HFFc6 (cell line): Measurements from ENCODE around the gene GUCY2D. TPM values are rescaled to one million over a fixed set of nuclear protein-coding genes. Genes with fewer than 3 reads are reported as not detected.

Experiments used
- DNase-seq: peaks from one replicate; pipeline ENCODE4 v3.0.0-alpha.2; 2018
- H3K27ac Mint-ChIP-seq: 2 replicates; pipeline ENCODE4 v1.8.0; 2020; ENCODE audit warnings: mild to moderate bottlenecking, mixed read lengths
- H3K27me3 Mint-ChIP-seq: 2 replicates; pipeline ENCODE4 v1.8.0; 2021; ENCODE audit warnings: mild to moderate bottlenecking, moderate library complexity, mixed read lengths; ENCODE audit not compliant: insufficient read depth
- H3K36me3 Mint-ChIP-seq: 2 replicates; pipeline ENCODE4 v1.8.0; 2021; ENCODE audit warnings: low read depth, mixed read lengths
- H3K4me1 Mint-ChIP-seq: 2 replicates; pipeline ENCODE4 v1.8.0; 2020; ENCODE audit warnings: low read depth, mixed read lengths
- H3K4me3 Mint-ChIP-seq: 2 replicates; pipeline ENCODE4 v1.8.0; 2020; ENCODE audit warnings: mild to moderate bottlenecking, moderate library complexity, mixed read lengths
- H3K9me3 Mint-ChIP-seq: 2 replicates; pipeline ENCODE4 v1.8.0; 2020; ENCODE audit warnings: mild to moderate bottlenecking, mixed read lengths
- CTCF ChIP-seq: fragments of 200-600 bp; sonication (generic); IDR thresholded peaks from 2 replicates; pipeline ENCODE4 v1.5.0; 2021; ENCODE audit warnings: antibody characterized with exemption, mild to moderate bottlenecking
- total RNA-seq, 6 experiments: library from RNA; stranded (reverse); fragmentation: NEBNext Ultra II Directional; extraction: Animal tissue kit (Norgen Biotek cat#: 25700); gene quantifications; 2 replicates in 1 of 6; 3 replicates in 5 of 6; pipeline ENCODE4 v1.2.3, GENCODE V29; 2021

Gene GUCY2D
- total RNA-seq, 6 experiments from 2014 or later, result not detected

GRCh38 chr17:8007836-8008235 is 5.4 kb downstream of the GUCY2D start:
- no peak for TF ChIP-seq CTCF
- peaks cover 17% of the 10 kb centered on the region for H3K4me1 Mint-ChIP-seq
- H3K27me3 Mint-ChIP-seq, result peaks cover 16% of the 10 kb centered on the region
- no peaks in the 10 kb centered on the region for H3K36me3 Mint-ChIP-seq
- H3K27ac Mint-ChIP-seq, result no peak overlapping the region
- H3K9me3 Mint-ChIP-seq, result no peaks in the 10 kb centered on the region
- no peak for DNase-seq
- H3K4me3 Mint-ChIP-seq, result no peak overlapping the region

DNA sequence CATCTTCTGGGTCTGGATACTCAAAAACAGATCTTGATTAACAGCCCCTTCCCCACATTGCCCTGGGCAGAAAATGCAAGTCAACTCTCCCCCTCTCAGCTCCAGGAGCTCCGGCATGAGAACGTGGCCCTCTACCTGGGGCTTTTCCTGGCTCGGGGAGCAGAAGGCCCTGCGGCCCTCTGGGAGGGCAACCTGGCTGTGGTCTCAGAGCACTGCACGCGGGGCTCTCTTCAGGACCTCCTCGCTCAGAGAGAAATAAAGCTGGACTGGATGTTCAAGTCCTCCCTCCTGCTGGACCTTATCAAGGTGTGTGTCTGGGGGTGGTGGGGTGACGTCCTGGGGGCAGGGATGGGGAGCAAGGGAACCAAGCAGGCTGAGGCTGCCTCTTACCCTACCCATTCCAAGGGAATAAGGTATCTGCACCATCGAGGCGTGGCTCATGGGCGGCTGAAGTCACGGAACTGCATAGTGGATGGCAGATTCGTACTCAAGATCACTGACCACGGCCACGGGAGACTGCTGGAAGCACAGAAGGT is 9.7 kb downstream of the GUCY2D start:
- no peaks in the 10 kb centered on the region for H3K36me3 Mint-ChIP-seq
- no peaks in the 10 kb centered on the region for H3K9me3 Mint-ChIP-seq
- TF ChIP-seq CTCF, result no peak
- H3K27ac Mint-ChIP-seq, result no peak overlapping the region
- H3K4me1 Mint-ChIP-seq, result peaks cover 6% of the 10 kb centered on the region
- no peak for DNase-seq
- H3K27me3 Mint-ChIP-seq, result peaks cover 23% of the 10 kb centered on the region
- H3K4me3 Mint-ChIP-seq, result no peak overlapping the region

- Mint-ChIP-seq H3K4me3 (no peak overlapping the region), H3K4me1 (peaks cover 15% of the 10 kb centered on the region), H3K36me3 (no peaks in the 10 kb centered on the region), H3K9me3 (no peaks in the 10 kb centered on the region), H3K27me3 (peaks cover 19% of the 10 kb centered on the region), H3K27ac (no peak overlapping the region)
- no peak for DNase-seq
- no peak for TF ChIP-seq CTCF
Observed at GRCh38 chr17:8012996-8013640, 10.7 kb downstream of the GUCY2D start.

- H3K4me1 Mint-ChIP-seq, result peaks cover 20% of the 10 kb centered on the region
- no peaks in the 10 kb centered on the region for H3K36me3 Mint-ChIP-seq
- no peak overlapping the region for H3K27ac Mint-ChIP-seq
- H3K9me3 Mint-ChIP-seq, result no peaks in the 10 kb centered on the region
- no peak for TF ChIP-seq CTCF
- no peak overlapping the region for H3K4me3 Mint-ChIP-seq
- H3K27me3 Mint-ChIP-seq, result peaks cover 19% of the 10 kb centered on the region
- no peak for DNase-seq
Observed at GRCh38 chr17:8013731-8014557, 11.5 kb downstream of the GUCY2D start.

DNA sequence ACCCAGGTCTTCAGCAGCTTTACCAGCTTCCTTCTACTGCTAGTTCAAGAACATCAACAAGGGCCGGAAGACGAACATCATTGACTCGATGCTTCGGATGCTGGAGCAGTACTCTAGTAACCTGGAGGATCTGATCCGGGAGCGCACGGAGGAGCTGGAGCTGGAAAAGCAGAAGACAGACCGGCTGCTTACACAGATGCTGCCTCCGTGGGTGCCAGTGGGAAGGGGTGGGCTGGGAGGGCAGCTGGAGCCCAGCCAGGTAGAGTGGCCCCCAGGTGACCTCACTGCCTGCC is 12.1 kb downstream of the GUCY2D start:
- Mint-ChIP-seq H3K4me3 (no peak overlapping the region), H3K27me3 (peaks cover 19% of the 10 kb centered on the region), H3K9me3 (no peaks in the 10 kb centered on the region)

More for the DNA sequence above, 12.1 kb downstream of the GUCY2D start:
- no peaks in the 10 kb centered on the region for H3K36me3 Mint-ChIP-seq
- no peak for TF ChIP-seq CTCF
- peaks cover 25% of the 10 kb centered on the region for H3K4me1 Mint-ChIP-seq
- H3K27ac Mint-ChIP-seq, result no peak overlapping the region
- DNase-seq, result no peak
